Type B pancreatic cell (in vitro differentiated cells): ENCODE measurements around the gene TNFRSF8. TPM values are rescaled to one million over a fixed set of nuclear protein-coding genes. Genes with fewer than 3 reads are reported as not detected.

Source experiments
- DNase-seq: peaks from one replicate; pipeline ENCODE4 v3.0.0; 2021; ENCODE audit warnings: mixed read lengths; ENCODE audit not compliant: unreplicated experiment; ENCODE audit errors: extremely low spot score
- H3K27ac Mint-ChIP-seq: 2 replicates; pipeline ENCODE4 v1.8.0; 2021; ENCODE audit warnings: mild to moderate bottlenecking, mixed read lengths
- H3K27me3 Mint-ChIP-seq: 2 replicates; pipeline ENCODE4 v1.8.0; 2021; ENCODE audit warnings: mixed read lengths
- H3K36me3 Mint-ChIP-seq: 2 replicates; pipeline ENCODE4 v1.8.0; 2021; ENCODE audit warnings: mixed read lengths
- H3K4me1 Mint-ChIP-seq: one replicate; pipeline ENCODE4 v1.8.0; 2021; ENCODE audit warnings: mixed read lengths; ENCODE audit not compliant: unreplicated experiment
- H3K4me3 Mint-ChIP-seq: 2 replicates; pipeline ENCODE4 v1.8.0; 2021; ENCODE audit warnings: mild to moderate bottlenecking, mixed read lengths
- H3K9me3 Mint-ChIP-seq: 2 replicates; pipeline ENCODE4 v1.8.0; 2021; ENCODE audit warnings: mixed read lengths
- total RNA-seq: library from RNA; stranded (reverse); gene quantifications from 2 replicates; pipeline ENCODE4 v1.2.1, GENCODE V29; 2021; ENCODE audit warnings: low replicate concordance
- TF ChIP-seq, protein P1 (sequence below): fragments of 200-600 bp; sonication (generic); conservative IDR thresholded peaks from 2 replicates; pipeline ENCODE4 v1.5.0; 2021; ENCODE audit warnings: antibody characterized with exemption, mild to moderate bottlenecking

Gene TNFRSF8
- total RNA-seq, 1 donor from 2014 or later: 0.07 TPM

DNA sequence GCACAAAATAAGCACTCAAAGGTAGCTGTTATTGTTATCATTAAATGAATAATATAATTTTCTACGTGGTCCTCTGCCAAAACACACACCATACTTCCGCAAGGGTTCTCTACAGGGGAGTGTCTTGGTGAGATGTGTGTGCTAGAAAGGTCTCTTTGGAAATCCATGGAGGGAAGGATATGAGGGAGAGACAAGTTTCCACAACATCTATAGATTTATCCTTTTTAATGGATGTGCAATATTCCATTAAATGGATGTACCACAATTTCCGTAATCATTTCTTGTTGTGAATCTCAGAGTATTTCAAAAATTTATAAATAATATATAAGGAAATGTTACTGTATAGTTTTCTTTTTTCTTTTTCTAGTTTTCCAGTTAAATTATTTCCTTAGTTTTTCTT lies 2.6 kb upstream of the TNFRSF8 start:
- Mint-ChIP-seq H3K27me3 (peaks cover 53% of the 10 kb centered on the region), H3K36me3 (no peaks in the 10 kb centered on the region), H3K27ac (no peak overlapping the region), H3K4me3 (no peak overlapping the region), H3K9me3 (no peaks in the 10 kb centered on the region), H3K4me1 (no peaks in the 10 kb centered on the region)
- TF ChIP-seq, protein P1, sequence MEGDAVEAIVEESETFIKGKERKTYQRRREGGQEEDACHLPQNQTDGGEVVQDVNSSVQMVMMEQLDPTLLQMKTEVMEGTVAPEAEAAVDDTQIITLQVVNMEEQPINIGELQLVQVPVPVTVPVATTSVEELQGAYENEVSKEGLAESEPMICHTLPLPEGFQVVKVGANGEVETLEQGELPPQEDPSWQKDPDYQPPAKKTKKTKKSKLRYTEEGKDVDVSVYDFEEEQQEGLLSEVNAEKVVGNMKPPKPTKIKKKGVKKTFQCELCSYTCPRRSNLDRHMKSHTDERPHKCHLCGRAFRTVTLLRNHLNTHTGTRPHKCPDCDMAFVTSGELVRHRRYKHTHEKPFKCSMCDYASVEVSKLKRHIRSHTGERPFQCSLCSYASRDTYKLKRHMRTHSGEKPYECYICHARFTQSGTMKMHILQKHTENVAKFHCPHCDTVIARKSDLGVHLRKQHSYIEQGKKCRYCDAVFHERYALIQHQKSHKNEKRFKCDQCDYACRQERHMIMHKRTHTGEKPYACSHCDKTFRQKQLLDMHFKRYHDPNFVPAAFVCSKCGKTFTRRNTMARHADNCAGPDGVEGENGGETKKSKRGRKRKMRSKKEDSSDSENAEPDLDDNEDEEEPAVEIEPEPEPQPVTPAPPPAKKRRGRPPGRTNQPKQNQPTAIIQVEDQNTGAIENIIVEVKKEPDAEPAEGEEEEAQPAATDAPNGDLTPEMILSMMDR: no peak
- DNase-seq: no peak

DNA sequence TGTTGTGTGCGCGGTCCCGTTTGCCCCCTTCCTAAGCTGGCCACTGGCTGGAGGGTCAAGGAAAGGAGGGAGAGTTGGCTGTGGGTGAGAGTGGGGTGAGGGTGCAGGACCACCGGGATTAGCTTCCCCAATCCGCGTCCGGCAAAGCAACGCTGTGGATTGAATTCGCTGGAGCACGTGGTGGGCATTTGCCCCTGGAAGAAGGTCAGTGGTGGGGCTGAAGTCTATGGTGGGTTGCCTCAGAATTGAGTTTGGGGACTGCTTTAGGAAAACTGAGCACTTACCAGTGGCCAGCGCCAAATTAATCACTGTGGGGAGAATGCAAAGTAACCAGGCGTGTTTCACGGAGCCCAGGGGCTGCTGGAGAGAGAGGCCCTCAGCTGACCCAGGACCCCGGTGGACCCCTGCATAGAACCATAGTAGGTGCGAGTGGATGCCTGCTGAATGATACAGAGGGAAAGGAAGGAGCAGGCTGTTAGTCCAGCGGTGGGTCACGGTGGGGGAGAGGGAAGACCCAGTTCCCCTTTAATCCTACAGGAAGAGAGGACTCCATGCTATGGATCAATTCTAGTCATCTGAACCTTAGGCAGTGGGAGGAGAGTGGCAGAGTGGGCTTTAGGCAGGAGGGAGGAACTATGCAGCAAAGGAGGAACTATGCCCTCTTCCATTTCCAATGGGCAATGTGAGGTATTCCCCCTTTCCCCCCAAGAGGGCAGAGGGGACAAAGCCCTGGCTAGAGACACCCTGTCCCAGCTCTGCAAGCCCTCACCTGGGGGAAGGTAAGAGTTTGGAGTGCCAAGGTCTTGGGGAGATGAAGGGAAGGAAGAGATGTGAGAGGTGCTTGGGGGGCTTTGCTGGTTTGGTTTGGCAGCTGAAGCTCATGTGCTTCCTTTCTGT lies 1.2 kb downstream of the TNFRSF8 start:
- Mint-ChIP-seq H3K4me1 (peaks cover 13% of the 10 kb centered on the region), H3K4me3 (peak overlapping the region; percentile 10), H3K27ac (no peak overlapping the region), H3K36me3 (no peaks in the 10 kb centered on the region), H3K27me3 (peaks cover 73% of the 10 kb centered on the region), H3K9me3 (no peaks in the 10 kb centered on the region)
- TF ChIP-seq, protein P1: no peak
- DNase-seq: no peak

DNA sequence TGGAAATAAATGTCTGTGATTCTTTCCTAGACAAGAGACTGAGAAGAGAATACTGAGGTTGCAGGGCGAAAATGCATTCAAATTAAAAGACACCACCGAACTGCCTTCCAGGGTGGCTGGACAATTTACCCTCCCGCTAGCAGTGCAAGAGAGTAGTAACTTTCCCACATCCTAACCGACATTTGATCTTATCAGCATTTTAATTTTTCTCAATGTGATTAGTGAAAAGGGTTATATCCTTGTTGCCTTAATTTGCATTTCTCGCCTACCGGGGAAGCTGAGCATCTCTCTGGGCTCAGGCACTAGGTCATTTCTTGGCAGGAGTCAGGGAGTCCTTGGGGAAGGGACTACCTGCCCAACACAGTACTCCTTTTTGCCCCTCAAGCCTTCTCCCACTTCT lies 2.8 kb downstream of the TNFRSF8 start:
- Mint-ChIP-seq H3K4me1 (peaks cover 18% of the 10 kb centered on the region), H3K27ac (no peak overlapping the region), H3K36me3 (no peaks in the 10 kb centered on the region), H3K4me3 (no peak overlapping the region), H3K27me3 (peaks cover 71% of the 10 kb centered on the region), H3K9me3 (no peaks in the 10 kb centered on the region)
- DNase-seq: no peak
- TF ChIP-seq, protein P1: no peak

DNA sequence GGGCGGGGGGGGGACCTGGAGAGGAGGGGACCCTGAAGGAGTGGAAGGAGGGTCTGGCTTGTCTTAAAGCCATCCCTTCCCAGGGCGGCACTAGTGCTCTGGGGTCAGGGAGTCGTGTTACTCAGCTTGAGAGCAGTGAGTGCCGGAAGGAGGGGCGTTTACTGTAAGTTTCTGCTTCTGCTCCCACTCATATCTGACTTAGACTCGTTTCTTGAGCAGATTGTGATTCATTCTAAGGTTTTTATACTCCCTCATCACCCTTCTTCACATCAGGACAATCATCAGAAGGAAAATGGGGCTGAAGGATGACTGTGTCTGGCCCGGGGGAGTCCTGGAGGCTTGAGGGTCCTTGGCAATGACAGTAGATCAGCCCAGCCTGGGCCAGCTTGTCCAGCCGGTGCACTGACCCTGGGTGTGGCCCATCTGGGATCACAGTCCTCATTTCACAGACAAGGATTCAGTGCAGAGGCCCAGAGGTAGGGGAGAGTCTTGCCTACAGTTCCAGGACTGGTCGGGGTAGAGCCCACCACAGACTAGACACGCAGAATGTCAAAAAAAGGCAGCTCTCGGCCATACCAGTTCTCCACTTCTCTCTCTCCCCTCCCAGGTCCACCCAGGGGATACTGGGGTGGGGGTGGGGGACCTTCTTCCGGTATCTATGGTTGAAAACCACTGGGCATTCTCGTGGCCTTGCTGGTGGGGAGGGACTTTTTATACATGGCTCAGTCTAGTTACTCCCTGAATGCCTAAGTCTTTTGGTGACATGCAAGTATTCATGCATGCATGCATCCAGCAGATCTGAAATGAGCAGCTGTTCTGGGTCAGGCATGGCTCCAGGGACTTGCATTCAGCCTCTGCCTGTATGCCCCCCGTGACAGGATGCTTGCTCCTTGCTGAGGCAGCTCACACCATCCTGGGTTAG lies 5.1 kb downstream of the TNFRSF8 start:
- Mint-ChIP-seq H3K9me3 (no peaks in the 10 kb centered on the region), H3K27me3 (peaks cover 53% of the 10 kb centered on the region), H3K36me3 (no peaks in the 10 kb centered on the region), H3K4me3 (peak overlapping the region; percentile 60), H3K27ac (peak overlapping the region; percentile 72), H3K4me1 (peaks cover 18% of the 10 kb centered on the region)
- no peak for DNase-seq
- TF ChIP-seq, protein P1: no peak

GRCh38 chr1:12069623-12070244 lies 6.6 kb downstream of the TNFRSF8 start:
- Mint-ChIP-seq H3K4me3 (no peak overlapping the region), H3K27me3 (peaks cover 39% of the 10 kb centered on the region), H3K9me3 (no peaks in the 10 kb centered on the region), H3K27ac (peak overlapping the region; percentile 57), H3K36me3 (no peaks in the 10 kb centered on the region), H3K4me1 (peaks cover 18% of the 10 kb centered on the region)
- no peak for DNase-seq
- TF ChIP-seq, protein P1: no peak
